Rectal smooth muscle tissue (tissue), 1 donor: ENCODE data around the gene SLC35B4.

Experiments
- H3K27ac ChIP-seq: one replicate; pipeline ENCODE4 v1.7.0; 2013; ENCODE audit warnings: low read depth, low read length, inconsistent platforms
- H3K27me3 ChIP-seq: one replicate; pipeline ENCODE4 v1.7.0; 2013; ENCODE audit warnings: low read length; ENCODE audit not compliant: control insufficient read depth, insufficient read depth
- H3K36me3 ChIP-seq: one replicate; pipeline ENCODE4 v1.7.0; 2013; ENCODE audit warnings: low read length; ENCODE audit not compliant: control insufficient read depth, insufficient read depth
- H3K4me1 ChIP-seq: one replicate; pipeline ENCODE4 v1.7.0; 2013; ENCODE audit warnings: low read length; ENCODE audit not compliant: control insufficient read depth, insufficient read depth
- H3K4me3 ChIP-seq: one replicate; pipeline ENCODE4 v1.7.0; 2013; ENCODE audit warnings: low read length
- H3K9ac ChIP-seq: one replicate; pipeline ENCODE4 v1.7.0; 2013; ENCODE audit warnings: low read length

The SLC35B4 gene

GRCh38 chr7:134351424-134351823 is 34.7 kb upstream of the SLC35B4 start:
- Histone ChIP-seq H3K9ac (no peak overlapping the region), H3K4me3 (no peak overlapping the region), H3K36me3 (no peaks in the 10 kb centered on the region), H3K27me3 (no peaks in the 10 kb centered on the region), H3K27ac (no peak overlapping the region), H3K4me1 (no peaks in the 10 kb centered on the region)

GRCh38 chr7:134350709-134351108 is 34.0 kb upstream of the SLC35B4 start:
- Histone ChIP-seq H3K36me3 (no peaks in the 10 kb centered on the region), H3K27me3 (no peaks in the 10 kb centered on the region), H3K4me3 (no peak overlapping the region), H3K4me1 (no peaks in the 10 kb centered on the region), H3K27ac (no peak overlapping the region), H3K9ac (no peak overlapping the region)

GRCh38 chr7:134347567-134347966 is 30.8 kb upstream of the SLC35B4 start:
- Histone ChIP-seq H3K36me3 (no peaks in the 10 kb centered on the region), H3K27me3 (no peaks in the 10 kb centered on the region), H3K4me3 (no peak overlapping the region), H3K9ac (no peak overlapping the region), H3K27ac (no peak overlapping the region), H3K4me1 (no peaks in the 10 kb centered on the region)

- Histone ChIP-seq H3K36me3 (no peaks in the 10 kb centered on the region), H3K9ac (no peak overlapping the region), H3K27me3 (no peaks in the 10 kb centered on the region), H3K27ac (no peak overlapping the region), H3K4me1 (no peaks in the 10 kb centered on the region), H3K4me3 (no peak overlapping the region)
Observed at GRCh38 chr7:134343796-134344195, 27.1 kb upstream of the SLC35B4 start.

- Histone ChIP-seq H3K27me3 (no peaks in the 10 kb centered on the region), H3K4me1 (no peaks in the 10 kb centered on the region), H3K36me3 (no peaks in the 10 kb centered on the region), H3K4me3 (no peak overlapping the region), H3K27ac (no peak overlapping the region), H3K9ac (no peak overlapping the region)
Observed at GRCh38 chr7:134343136-134343535, 26.4 kb upstream of the SLC35B4 start.

- Histone ChIP-seq H3K4me1 (no peaks in the 10 kb centered on the region), H3K9ac (no peak overlapping the region), H3K27me3 (no peaks in the 10 kb centered on the region), H3K4me3 (no peak overlapping the region), H3K36me3 (no peaks in the 10 kb centered on the region), H3K27ac (no peak overlapping the region)
Observed at GRCh38 chr7:134339475-134339874, 22.7 kb upstream of the SLC35B4 start.

- H3K4me1 ChIP-seq: no peaks in the 10 kb centered on the region
- H3K27me3 ChIP-seq: no peaks in the 10 kb centered on the region
- no peak overlapping the region for H3K4me3 ChIP-seq
- H3K36me3 ChIP-seq: no peaks in the 10 kb centered on the region
- no peak overlapping the region for H3K27ac ChIP-seq
- H3K9ac ChIP-seq: no peak overlapping the region
Observed at GRCh38 chr7:134337980-134338379, 21.2 kb upstream of the SLC35B4 start.

- Histone ChIP-seq H3K4me3 (no peak overlapping the region), H3K27ac (no peak overlapping the region), H3K4me1 (no peaks in the 10 kb centered on the region), H3K9ac (no peak overlapping the region), H3K36me3 (no peaks in the 10 kb centered on the region), H3K27me3 (no peaks in the 10 kb centered on the region)
Observed at GRCh38 chr7:134334408-134334807, 17.7 kb upstream of the SLC35B4 start.

- Histone ChIP-seq H3K4me1 (no peaks in the 10 kb centered on the region), H3K27ac (no peak overlapping the region), H3K4me3 (no peak overlapping the region), H3K27me3 (no peaks in the 10 kb centered on the region), H3K9ac (no peak overlapping the region), H3K36me3 (no peaks in the 10 kb centered on the region)
Observed at GRCh38 chr7:134333943-134334342, 17.2 kb upstream of the SLC35B4 start.

- no peaks in the 10 kb centered on the region for H3K27me3 ChIP-seq
- H3K4me1 ChIP-seq: no peaks in the 10 kb centered on the region
- no peaks in the 10 kb centered on the region for H3K36me3 ChIP-seq
- H3K9ac ChIP-seq: no peak overlapping the region
- no peak overlapping the region for H3K4me3 ChIP-seq
- no peak overlapping the region for H3K27ac ChIP-seq
Observed at GRCh38 chr7:134332892-134333291, 16.2 kb upstream of the SLC35B4 start.

- Histone ChIP-seq H3K9ac (no peak overlapping the region), H3K36me3 (no peaks in the 10 kb centered on the region), H3K27ac (no peak overlapping the region), H3K27me3 (no peaks in the 10 kb centered on the region), H3K4me1 (no peaks in the 10 kb centered on the region), H3K4me3 (no peak overlapping the region)
Observed at GRCh38 chr7:134331393-134331792, 14.7 kb upstream of the SLC35B4 start.

GRCh38 chr7:134330974-134331373 is 14.2 kb upstream of the SLC35B4 start:
- Histone ChIP-seq H3K27ac (no peak overlapping the region), H3K9ac (no peak overlapping the region), H3K4me3 (no peak overlapping the region), H3K27me3 (no peaks in the 10 kb centered on the region), H3K4me1 (no peaks in the 10 kb centered on the region), H3K36me3 (no peaks in the 10 kb centered on the region)

- Histone ChIP-seq H3K36me3 (no peaks in the 10 kb centered on the region), H3K27ac (no peak overlapping the region), H3K4me3 (no peak overlapping the region), H3K9ac (no peak overlapping the region), H3K4me1 (no peaks in the 10 kb centered on the region), H3K27me3 (no peaks in the 10 kb centered on the region)
Observed at GRCh38 chr7:134329614-134330346, 13.1 kb upstream of the SLC35B4 start.
